Erythroblast (primary cell): ENCODE data around the gene YIF1A.
A peak's percentile ranks its signal among the peaks of the same experiment; 100 is the strongest.
"Not testable (repeated sequence)": the region's sequence is repeated elsewhere in the genome, so short reads cannot be mapped to it uniquely, and the experiment has no call there.

ENCODE experiments used
- DNase-seq, 2 experiments: peaks; one replicate each; lab custom pipeline; 2025; lab: John Stamatoyannopoulos, UW
- GATA1 ChIP-seq: IDR thresholded peaks from 2 replicates; pipeline ENCODE4 v1.6.1; 2011; ENCODE audit warnings: low read depth, mild to moderate bottlenecking, control low read depth, low read length, moderate library complexity
- POLR2A ChIP-seq: IDR thresholded peaks from 2 replicates; pipeline ENCODE4 v1.6.1; 2011; ENCODE audit warnings: mild to moderate bottlenecking, low read length

The YIF1A gene

GRCh38 chr11:66331542-66332370 is 42.8 kb upstream of the YIF1A start:
- TF ChIP-seq GATA1 (no peak), POLR2A (no peak)
- DNase-seq = no peak

- DNase-seq = no peak
Measured at GRCh38 chr11:66330931-66331330, 42.0 kb upstream of the YIF1A start.

GRCh38 chr11:66329165-66329673 is 40.3 kb upstream of the YIF1A start:
- no peak for TF ChIP-seq GATA1
- no peak for TF ChIP-seq POLR2A
- no peak for DNase-seq

More at GRCh38 chr11:66330931-66331330, 42.0 kb upstream of the YIF1A start:
- TF ChIP-seq GATA1 (no peak), POLR2A (no peak)

- no peak for TF ChIP-seq POLR2A
- TF ChIP-seq GATA1 = no peak
- DNase-seq = peak; percentile 75 to 86
Measured at GRCh38 chr11:66328302-66329144, 39.6 kb upstream of the YIF1A start.

- no peak for DNase-seq
- TF ChIP-seq POLR2A = no peak
- no peak for TF ChIP-seq GATA1
Measured at GRCh38 chr11:66328031-66328301, 39.0 kb upstream of the YIF1A start.

- TF ChIP-seq POLR2A (no peak), GATA1 (no peak)
- DNase-seq = no peak
Measured at GRCh38 chr11:66327171-66328030, 38.5 kb upstream of the YIF1A start.

GRCh38 chr11:66326261-66327111 is 37.5 kb upstream of the YIF1A start:
- no peak for DNase-seq
- no peak for TF ChIP-seq GATA1
- no peak for TF ChIP-seq POLR2A

- no peak for DNase-seq
- TF ChIP-seq GATA1 (no peak), POLR2A (no peak)
Measured at GRCh38 chr11:66325263-66325671, 36.3 kb upstream of the YIF1A start.

- TF ChIP-seq GATA1 (no peak), POLR2A (no peak)
- DNase-seq = no peak
Measured at GRCh38 chr11:66324664-66325063, 35.7 kb upstream of the YIF1A start.

GRCh38 chr11:66323684-66324083 is 34.7 kb upstream of the YIF1A start:
- TF ChIP-seq POLR2A (no peak), GATA1 (no peak)
- DNase-seq = no peak

GRCh38 chr11:66322732-66323427 is 33.9 kb upstream of the YIF1A start:
- no peak for DNase-seq
- TF ChIP-seq POLR2A = no peak
- no peak for TF ChIP-seq GATA1

- no peak for TF ChIP-seq GATA1
- TF ChIP-seq POLR2A = no peak
- no peak for DNase-seq
Measured at GRCh38 chr11:66321606-66322005, 32.7 kb upstream of the YIF1A start.

GRCh38 chr11:66320748-66321147 is 31.8 kb upstream of the YIF1A start:
- DNase-seq = not testable (repeated sequence)

GRCh38 chr11:66320289-66320688 is 31.3 kb upstream of the YIF1A start:
- not testable (repeated sequence) for DNase-seq
